Neural crest cell (in vitro differentiated cells): ENCODE results near the gene MRPL47. TPM values are rescaled to one million over a fixed set of nuclear protein-coding genes. Genes with fewer than 3 reads are reported as not detected.
A peak's percentile ranks its signal among the peaks of the same experiment; 100 is the strongest.

Source experiments
- DNase-seq: peaks from one replicate; pipeline ENCODE4 v3.0.0; 2021; ENCODE audit warnings: low read depth, mixed read lengths, low spot score
- H3K27ac Mint-ChIP-seq: one replicate; pipeline ENCODE4 v1.8.0; 2021; ENCODE audit warnings: mild to moderate bottlenecking, mixed read lengths; ENCODE audit not compliant: unreplicated experiment
- H3K27me3 Mint-ChIP-seq: 2 replicates; pipeline ENCODE4 v1.8.0; 2021; ENCODE audit warnings: low read depth, mild to moderate bottlenecking, mixed read lengths
- H3K36me3 Mint-ChIP-seq: 2 replicates; pipeline ENCODE4 v1.8.0; 2021; ENCODE audit warnings: low read depth, mild to moderate bottlenecking, mixed read lengths
- H3K4me1 Mint-ChIP-seq: 2 replicates; pipeline ENCODE4 v1.8.0; 2021; ENCODE audit warnings: mixed read lengths
- H3K4me3 Mint-ChIP-seq: one replicate; pipeline ENCODE4 v1.8.0; 2021; ENCODE audit warnings: mild to moderate bottlenecking, mixed read lengths
- H3K9me3 Mint-ChIP-seq: 2 replicates; pipeline ENCODE4 v1.8.0; 2021; ENCODE audit warnings: mixed read lengths
- CTCF ChIP-seq: fragments of 200-600 bp; sonication (generic); conservative IDR thresholded peaks from 2 replicates; pipeline ENCODE4 v1.5.0; 2021; ENCODE audit warnings: antibody characterized with exemption, mild to moderate bottlenecking
- total RNA-seq: library from RNA; stranded (reverse); gene quantifications from 2 replicates; pipeline ENCODE4 v1.2.1, GENCODE V29; 2021

The MRPL47 gene
- total RNA-seq, 1 donor from 2014 or later, result 59.6 TPM

DNA sequence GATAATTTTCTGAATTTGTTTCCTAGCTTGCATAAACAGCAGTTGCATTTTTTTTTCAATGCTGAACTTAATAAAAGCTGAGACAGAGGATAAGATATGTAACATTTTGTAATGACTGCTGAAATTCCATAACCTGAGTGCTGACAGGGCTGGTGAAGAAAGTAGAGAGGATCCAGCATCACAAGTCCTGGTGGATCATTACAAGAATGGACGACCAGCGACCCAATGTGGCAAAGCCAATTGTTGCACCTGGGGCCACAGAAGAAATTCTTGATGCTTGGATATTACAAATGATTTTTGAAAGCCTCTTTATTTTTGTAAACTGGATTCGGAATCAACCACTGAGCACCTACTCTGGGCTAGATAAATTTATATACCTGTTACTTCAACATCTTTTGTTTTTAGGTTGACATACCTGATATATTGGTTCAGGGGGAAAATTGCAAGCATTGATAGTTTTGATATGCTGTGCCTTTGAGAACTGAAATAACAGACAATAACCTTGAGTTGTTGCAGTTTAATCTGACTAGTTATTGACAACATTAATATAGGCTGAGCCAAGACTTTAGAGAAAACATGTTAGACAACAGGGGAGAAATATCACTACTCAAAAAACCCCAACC is 45.6 kb downstream of the MRPL47 start:
- peaks cover 25% of the 10 kb centered on the region for H3K4me1 Mint-ChIP-seq
- no peaks in the 10 kb centered on the region for H3K36me3 Mint-ChIP-seq
- no peaks in the 10 kb centered on the region for H3K27me3 Mint-ChIP-seq
- H3K27ac Mint-ChIP-seq, result no peak overlapping the region
- H3K4me3 Mint-ChIP-seq, result peak overlapping the region; percentile 69
- no peaks in the 10 kb centered on the region for H3K9me3 Mint-ChIP-seq
- peak; percentile 88 for TF ChIP-seq CTCF
- peak; percentile 58 for DNase-seq

DNA sequence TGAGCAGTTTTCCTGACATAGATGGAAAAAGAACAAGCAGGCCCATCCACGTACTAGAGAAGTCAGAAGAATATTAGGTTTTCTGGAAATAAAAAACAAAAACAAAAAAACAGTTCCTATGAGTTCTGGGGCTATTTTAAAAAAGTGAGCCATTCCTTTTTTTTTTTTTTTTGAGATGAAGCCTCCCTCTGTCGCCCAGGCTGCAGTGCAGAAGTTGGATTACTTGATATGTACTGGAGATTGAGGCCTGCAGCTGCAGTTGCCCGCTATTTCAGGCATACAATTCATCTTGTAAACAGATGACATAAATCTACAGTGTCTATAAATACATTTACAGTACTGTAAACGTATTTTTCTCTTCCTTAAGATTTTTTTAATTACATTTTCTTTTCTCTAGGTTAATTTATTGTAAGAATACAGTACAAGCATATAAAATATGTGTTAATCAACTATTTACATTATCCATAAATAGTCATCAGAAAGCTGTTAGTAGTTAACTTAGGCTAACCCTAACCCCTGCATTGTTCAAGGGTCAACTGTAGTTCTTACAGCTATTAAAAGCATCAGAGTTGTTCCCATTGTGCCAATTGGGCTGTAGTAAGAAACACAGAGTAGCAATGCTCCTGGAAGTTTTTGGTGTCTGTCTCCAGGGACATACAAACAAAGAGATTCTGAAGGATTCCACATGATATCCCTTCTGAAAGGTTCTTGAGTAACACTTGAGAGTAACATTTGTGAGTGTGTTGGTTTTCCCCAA is 52.9 kb downstream of the MRPL47 start:
- no peak for DNase-seq
- Mint-ChIP-seq H3K27me3 (no peaks in the 10 kb centered on the region), H3K9me3 (peaks cover 6% of the 10 kb centered on the region), H3K36me3 (no peaks in the 10 kb centered on the region), H3K4me1 (peaks cover 24% of the 10 kb centered on the region), H3K4me3 (no peak overlapping the region), H3K27ac (no peak overlapping the region)
- TF ChIP-seq CTCF, result no peak

- peaks cover 24% of the 10 kb centered on the region for H3K4me1 Mint-ChIP-seq
- no peaks in the 10 kb centered on the region for H3K36me3 Mint-ChIP-seq
- H3K27me3 Mint-ChIP-seq, result no peaks in the 10 kb centered on the region
- TF ChIP-seq CTCF, result no peak
- H3K9me3 Mint-ChIP-seq, result peaks cover 11% of the 10 kb centered on the region
- no peak for DNase-seq
- no peak overlapping the region for H3K27ac Mint-ChIP-seq
- no peak overlapping the region for H3K4me3 Mint-ChIP-seq
Measured at GRCh38 chr3:179546814-179547241, 57.6 kb downstream of the MRPL47 start.

DNA sequence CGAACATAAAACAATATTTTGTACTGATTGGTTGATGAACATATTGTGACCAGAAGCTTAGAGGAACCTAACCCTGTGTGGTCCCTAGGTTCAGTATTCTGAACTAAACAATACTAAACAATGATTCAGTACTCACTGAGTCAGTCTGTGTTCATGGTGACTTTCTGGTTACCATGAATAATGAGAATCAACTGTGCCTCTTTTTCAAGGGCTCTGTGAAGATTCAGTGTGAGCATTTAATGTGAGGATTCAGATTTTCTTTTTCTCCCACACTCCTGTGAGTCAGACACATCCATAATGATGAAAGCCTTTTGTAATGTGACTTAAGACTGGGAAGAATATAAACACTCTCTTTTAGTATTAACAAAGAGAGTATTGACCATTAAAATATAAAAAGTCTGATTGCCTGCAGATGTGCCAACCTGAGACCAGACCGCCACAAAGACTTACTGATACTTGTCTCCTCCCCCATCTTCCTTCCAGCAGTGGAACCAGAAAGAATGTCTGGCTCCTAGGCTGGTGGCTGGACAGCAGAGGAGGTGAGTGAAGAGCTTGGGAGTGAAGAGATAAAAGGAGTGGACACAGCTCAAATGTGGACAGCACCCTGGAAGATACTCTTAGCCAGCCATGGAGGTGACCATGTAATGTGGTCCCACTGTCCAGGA is 59.3 kb downstream of the MRPL47 start:
- peaks cover 8% of the 10 kb centered on the region for H3K9me3 Mint-ChIP-seq
- no peak overlapping the region for H3K27ac Mint-ChIP-seq
- TF ChIP-seq CTCF, result no peak

DNA sequence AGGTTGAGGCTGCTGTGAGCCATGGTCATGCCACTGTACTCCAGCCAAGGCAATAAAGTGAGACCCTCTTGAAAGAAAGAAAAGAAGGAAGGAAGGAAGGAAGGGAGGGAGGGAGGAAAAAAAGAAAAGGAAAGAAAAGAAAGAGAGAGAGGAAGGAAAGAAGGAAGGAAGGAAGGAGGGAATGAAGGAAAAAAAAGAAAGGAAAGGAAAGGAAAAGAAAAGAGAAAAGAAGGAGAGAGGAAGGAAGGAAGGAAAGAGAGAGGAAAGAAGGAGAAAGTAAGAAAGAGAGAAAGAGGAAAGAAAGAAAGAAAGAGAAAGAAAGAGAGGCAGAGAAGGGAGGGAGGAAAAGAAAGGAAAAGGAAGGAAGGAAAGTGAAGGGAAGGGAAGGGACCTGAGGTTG is 62.1 kb downstream of the MRPL47 start:
- no peak for TF ChIP-seq CTCF
- Mint-ChIP-seq H3K27ac (peak overlapping the region; percentile 31), H3K9me3 (peaks cover 10% of the 10 kb centered on the region), H3K27me3 (no peaks in the 10 kb centered on the region), H3K36me3 (no peaks in the 10 kb centered on the region), H3K4me3 (no peak overlapping the region), H3K4me1 (peaks cover 13% of the 10 kb centered on the region)
- DNase-seq, result no peak

More for the DNA sequence above, 59.3 kb downstream of the MRPL47 start:
- no peak for DNase-seq
- H3K4me3 Mint-ChIP-seq, result no peak overlapping the region
- H3K4me1 Mint-ChIP-seq, result peaks cover 24% of the 10 kb centered on the region
- no peaks in the 10 kb centered on the region for H3K36me3 Mint-ChIP-seq
- H3K27me3 Mint-ChIP-seq, result no peaks in the 10 kb centered on the region
